GM12801 (cell line): ENCODE data around the gene CKS2.

Experiments
- TF ChIP-seq, protein P1 (sequence below): IDR thresholded peaks from one replicate; pipeline ENCODE4 v1.5.1; 2011; ENCODE audit warnings: control low read depth; ENCODE audit not compliant: insufficient read length; ENCODE audit errors: extremely low read depth

CKS2 gene

DNA sequence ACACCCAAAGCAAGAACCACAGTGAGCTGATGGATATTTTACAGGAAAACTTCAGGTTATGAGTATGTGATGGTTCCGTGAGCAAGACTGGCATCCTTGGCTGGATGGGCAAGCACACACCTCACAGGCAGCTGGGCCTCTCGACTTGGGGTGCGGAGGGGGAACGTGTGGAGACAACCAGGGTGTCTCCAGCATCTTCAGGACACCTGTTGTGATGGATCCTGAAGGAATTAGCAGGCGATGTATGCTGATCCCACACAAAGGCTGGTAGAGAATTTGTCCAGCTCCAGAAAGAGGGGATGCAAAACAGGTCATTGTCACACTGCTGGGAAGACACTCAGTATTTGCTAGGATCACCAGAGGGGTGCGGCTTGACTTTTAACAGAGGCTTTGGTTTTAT, 50.0 kb downstream of the CKS2 start:
- TF ChIP-seq, protein P1, sequence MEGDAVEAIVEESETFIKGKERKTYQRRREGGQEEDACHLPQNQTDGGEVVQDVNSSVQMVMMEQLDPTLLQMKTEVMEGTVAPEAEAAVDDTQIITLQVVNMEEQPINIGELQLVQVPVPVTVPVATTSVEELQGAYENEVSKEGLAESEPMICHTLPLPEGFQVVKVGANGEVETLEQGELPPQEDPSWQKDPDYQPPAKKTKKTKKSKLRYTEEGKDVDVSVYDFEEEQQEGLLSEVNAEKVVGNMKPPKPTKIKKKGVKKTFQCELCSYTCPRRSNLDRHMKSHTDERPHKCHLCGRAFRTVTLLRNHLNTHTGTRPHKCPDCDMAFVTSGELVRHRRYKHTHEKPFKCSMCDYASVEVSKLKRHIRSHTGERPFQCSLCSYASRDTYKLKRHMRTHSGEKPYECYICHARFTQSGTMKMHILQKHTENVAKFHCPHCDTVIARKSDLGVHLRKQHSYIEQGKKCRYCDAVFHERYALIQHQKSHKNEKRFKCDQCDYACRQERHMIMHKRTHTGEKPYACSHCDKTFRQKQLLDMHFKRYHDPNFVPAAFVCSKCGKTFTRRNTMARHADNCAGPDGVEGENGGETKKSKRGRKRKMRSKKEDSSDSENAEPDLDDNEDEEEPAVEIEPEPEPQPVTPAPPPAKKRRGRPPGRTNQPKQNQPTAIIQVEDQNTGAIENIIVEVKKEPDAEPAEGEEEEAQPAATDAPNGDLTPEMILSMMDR, result no peak

DNA sequence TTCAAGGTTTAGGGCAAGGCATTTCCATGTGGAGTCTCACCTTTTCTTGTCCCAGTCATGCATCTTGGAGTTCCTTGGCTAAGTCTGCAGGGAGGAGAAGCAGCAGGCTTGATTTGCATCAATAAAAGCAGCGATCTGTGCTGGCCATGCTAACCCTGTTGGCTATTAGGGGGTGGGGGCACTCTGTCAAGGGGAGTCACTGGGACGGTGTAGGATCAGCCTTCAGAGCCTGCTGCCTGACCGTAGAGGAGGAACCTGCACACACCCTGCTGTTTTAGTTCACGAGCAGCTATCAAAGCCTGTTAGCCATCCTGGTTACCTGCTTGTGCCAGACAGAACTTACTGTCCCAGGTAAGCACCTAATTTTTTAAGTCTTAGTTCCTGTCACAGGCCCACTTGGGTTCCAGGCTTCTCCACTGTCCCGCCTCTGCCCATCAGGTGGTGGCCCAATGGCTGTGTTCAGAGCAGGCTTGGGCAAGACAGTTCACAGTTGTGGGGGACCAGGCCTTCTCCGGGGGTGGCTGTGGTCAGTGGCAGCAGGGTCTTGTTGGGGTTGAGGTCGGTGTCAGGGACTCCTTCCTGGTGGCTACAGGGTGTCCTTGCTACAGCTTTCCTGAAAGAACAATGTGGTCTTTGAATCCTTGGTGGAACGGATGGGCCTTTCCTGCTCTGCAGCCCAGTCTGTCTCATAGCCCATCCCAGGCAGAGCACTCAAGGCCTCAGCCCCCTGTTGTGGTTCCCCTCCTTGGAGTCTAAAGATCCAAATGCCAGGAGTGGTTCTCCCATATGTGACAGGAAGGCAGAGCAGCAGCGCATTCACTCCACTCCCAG, 51.0 kb downstream of the CKS2 start:
- TF ChIP-seq, protein P1, result no peak

DNA sequence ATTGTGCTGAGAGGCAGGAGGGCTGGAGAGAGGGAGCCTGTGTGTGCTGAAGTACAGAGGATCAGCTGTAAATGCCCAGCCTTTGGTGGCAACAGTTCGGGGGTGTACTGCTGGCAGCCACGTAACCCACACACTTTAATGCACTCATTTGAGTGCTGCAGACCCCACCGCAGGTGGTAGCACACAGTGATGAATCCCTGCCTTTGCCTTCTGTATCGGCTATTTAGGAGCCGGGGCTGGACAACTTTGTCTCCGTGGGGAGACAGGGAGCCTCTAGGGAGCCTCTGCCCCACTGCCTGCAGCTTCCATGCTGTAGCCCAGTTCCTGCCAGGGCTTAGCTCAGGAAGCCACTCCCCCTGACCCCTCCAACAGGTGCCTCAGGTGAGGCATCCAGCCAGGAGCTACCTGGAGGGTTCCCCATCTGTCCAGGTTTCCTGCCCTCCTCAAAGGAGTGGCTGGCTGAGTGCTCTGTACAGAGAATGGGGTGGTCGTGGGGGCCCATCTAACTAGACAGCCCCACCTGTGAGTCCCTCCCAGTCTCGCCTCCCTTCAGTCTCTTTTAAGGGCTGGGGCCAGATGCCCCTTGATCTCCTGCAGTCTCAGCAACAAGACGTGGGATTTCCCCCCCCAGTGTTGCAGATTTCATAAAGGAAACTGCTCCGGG, 51.8 kb downstream of the CKS2 start:
- TF ChIP-seq, protein P1, result no peak

DNA sequence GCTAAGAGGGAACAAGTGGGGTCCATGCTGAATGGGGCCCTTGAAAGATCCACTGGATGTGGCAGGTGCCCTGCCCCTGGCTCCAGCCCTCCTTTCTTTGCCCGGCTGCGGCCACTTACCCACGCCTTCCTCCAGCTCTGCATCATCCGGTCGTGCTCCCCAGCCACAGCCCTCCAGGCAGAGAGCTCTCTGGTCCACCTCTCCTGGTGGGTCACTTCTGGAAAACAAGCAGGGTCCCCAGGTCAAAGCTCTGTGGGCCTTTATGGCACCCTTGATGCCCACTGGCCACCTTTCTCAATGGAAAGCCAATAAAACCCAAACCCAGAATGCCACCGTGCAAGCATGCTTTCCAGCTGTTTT, 52.3 kb downstream of the CKS2 start:
- TF ChIP-seq, protein P1, result no peak

DNA sequence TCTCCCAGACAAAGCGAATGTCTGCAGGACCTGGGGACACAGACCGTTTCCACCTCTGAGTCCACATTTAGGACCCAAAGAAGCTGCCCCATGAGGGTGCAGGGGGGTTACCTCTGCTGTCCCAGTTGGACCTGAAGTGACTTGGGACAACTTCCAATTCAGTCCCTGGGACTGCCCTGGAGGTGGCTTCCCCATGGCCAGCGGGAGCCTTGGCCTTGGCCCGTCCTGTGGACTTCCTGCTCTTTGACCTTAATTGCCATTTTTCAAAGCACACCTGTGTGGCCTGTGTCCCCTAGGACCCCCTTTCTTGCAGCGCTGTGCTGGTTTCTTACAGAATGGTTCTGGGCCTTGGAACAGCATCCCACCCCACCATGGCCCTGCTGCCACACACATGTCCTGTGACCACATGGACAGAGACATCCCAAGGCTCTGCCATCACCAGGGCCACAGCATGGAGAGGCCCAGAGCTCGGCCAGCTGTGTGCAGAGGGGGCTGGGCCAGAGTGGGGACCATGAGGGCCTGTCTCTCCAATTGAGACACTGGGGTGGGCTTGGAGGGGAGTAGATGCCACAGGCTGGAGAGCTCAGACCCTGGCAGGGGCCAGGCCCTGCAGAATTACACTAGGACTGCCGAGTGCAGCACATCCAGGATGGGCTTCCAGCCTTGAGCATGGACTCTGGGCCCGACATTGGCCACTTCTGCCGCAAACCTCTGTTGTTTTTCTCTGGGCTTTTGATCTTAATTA, 53.1 kb downstream of the CKS2 start:
- TF ChIP-seq, protein P1, result no peak

DNA sequence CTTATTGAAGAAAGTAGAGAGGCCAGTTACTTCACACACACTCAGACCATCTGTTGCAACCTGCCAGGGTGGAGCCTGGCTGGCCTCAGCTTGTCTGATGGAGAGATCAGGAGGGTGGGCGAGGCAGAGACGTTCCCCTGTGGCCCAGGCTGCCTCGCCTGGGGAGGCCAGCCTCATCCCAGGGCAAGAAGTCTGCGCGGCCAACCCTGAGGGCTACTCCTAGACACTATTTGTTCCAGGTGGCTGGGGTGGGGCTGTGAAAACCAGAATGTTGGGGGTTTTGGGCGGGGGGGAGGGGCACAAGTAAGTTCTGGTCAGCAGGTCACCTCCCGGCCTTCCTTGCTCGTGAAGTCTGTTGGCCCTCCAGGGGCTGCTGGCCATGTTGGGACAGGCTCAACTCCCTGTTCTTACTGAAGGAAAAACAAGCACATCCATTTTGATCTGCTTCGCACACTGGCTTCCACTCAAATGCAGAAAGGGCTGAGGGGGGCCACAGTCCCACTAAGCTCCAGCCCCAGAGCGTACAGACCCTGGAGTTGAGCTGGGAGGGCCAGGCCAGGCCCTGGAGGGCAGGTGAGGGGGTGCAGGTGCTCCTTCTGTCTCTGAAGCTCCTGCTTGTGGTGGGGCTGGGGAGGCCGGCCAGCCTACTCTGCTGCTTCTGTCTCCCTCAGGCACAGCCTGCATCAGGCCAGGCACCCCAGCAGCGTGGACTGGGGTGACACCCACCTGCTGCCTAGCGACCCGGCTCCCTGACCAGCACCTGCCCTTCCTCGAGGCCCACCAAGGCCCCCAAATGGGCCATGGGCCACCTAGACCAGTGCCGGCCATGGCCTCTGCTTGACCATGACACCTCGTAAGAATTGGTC, 53.9 kb downstream of the CKS2 start:
- TF ChIP-seq, protein P1, result no peak
